ENCODE data around the gene ROS1.

- TF ChIP-seq CTCF (IDR thresholded peaks at IDR 0.05 in 8 of 11, conservative IDR thresholded peaks at IDR 0.05 in 3 of 11) (no peak), POLR2A (IDR thresholded peaks at IDR 0.05) (no peak), POLR2AphosphoS5 (IDR thresholded peaks at IDR 0.05) (no peak)
Observed at GRCh38 chr6:117270055-117270842, 155.5 kb downstream of the ROS1 start.
